Stimulated activated CD4-positive, alpha-beta T cell treated with anti-CD3 and anti-CD28 coated beads, Interleukin-15, amount 100 ng/mL, for 24 hours (primary cell): Measurements from ENCODE around the gene CHPT1.
"Not testable (repeated sequence)": the region's sequence is repeated elsewhere in the genome, so short reads cannot be mapped to it uniquely, and the experiment has no call there.

Source experiments
- DNase-seq: peaks from one replicate; pipeline ENCODE4 v3.0.0-alpha.2; 2020

CHPT1 gene

DNA sequence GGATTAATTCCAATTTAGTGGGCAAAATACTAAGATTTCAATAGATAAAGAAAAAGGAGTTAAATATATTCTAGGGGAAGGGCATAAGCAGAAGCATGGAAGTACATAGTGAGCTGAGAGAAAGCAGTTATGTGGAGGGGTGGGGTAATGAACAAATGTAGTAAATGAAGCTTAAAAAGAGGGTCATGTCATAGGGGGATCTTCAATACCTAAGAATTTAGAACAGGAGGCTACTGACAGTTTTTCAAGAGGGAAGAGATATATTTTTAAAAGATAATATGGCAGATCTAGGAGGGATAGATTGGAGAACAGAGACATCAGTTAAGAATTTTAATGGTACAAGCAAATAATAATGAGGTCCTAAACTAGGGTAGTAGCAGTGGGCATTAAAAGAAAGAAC lies 32.4 kb downstream of the CHPT1 start:
- no peak for DNase-seq

DNA sequence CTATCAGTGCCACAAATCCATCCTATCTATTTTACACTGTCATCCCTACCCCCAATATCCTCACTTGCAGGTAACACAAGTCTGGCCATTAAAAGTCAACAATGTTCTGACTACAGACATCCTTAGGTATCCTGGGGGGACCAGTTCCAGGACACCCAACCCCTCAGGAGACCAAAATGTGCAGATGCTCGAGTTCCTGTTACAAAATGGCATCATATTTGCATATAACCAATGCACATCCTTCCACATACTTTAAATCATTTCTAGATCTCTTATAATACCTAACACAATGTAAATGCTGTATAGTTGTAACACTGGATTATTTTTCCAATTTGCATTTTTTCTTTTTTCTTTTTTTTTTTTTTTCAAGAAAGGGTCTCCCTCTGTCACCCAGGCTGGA lies 34.9 kb downstream of the CHPT1 start:
- no peak for DNase-seq

- no peak for DNase-seq
Measured at GRCh38 chr12:101733166-101733565, 35.7 kb downstream of the CHPT1 start.

DNA sequence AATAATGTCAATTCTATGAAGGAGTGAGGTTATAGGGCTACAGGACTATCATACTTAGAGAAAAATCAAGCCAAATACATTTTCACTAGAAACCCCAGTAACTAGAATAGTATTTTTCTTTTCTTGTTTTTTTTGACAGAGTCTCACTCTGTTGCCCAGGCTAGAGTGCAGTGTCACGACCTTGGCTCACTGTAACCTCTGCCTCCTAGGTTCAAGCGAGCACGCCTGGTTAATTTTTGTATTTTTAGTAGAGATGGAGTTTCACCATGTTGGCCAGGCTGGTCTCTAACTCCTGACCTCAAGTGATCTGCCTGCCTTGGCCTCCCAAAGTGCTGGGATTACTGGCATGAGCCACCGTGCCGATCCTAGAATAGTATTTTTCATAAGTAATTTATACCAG lies 37.0 kb downstream of the CHPT1 start:
- DNase-seq, result not testable (repeated sequence)

DNA sequence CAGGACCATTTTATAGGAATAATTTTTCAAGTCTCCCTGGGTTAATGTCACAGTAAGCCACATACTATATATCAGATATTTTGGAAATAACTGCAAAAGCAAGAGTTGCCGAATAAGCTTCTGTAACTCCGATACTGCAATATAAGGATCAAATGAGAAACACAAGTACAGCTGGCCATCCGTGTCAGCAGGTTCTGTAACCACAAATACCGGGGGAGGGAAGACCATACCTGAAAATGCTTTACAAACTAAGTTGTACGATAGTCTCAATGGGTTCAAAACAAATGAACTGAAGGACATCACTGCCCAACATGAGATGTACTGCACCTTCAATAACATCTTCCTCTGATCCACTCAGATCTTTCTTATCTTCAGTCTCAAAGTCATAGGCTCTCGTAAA lies 40.0 kb downstream of the CHPT1 start:
- no peak for DNase-seq

- no peak for DNase-seq
Measured at GRCh38 chr12:101738920-101739665, 41.7 kb downstream of the CHPT1 start, which contains the start of gene SYCP3. Gene SYCP3 (minus strand): TSS chr12:101739462. CDS start chr12:101737935, 1,527 bp downstream.

DNA sequence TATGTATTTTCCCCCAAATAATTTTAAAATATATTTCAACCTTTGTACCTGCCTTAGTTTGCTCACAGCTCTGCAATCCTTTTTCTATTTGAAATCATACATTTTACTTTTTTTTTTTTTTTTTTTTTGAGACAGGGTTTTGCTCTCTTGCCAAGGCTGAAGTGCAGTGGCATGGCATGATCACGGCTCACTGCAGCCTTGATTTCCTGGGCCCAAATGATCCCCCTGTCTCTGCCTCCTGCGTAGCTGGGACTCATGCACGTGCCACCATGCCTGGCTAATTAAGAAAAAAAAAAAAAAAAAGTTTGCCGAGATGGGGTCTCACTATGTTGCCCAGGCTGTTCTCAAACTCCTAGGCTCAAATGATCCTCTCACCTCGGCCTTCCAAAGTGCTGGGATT lies 43.1 kb downstream of the CHPT1 start:
- no peak for DNase-seq

- DNase-seq, result no peak
Measured at GRCh38 chr12:101740980-101741379, 43.5 kb downstream of the CHPT1 start.

GRCh38 chr12:101743242-101743641 lies 45.8 kb downstream of the CHPT1 start:
- DNase-seq, result no peak

GRCh38 chr12:101743724-101744472 lies 46.5 kb downstream of the CHPT1 start:
- DNase-seq, result no peak

GRCh38 chr12:101745481-101745880 lies 48.0 kb downstream of the CHPT1 start:
- DNase-seq, result no peak

DNA sequence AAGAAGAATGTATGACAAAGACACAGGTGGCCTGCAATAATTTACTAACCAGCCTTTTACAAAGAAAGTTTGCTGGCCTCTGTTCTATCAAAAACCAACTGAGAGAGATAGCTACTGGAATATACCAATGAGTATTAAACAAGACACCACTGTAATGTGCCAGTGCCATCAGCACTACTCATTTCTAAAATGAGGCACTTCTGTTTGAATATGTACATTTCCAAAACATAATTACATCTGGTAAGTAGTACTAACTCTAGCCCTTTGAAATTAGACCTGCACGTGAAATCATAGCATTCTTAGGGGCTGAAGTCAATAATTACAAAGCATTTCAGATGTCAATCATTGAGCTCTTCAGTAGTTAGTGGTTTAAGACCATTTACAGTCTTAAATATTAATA lies 48.8 kb downstream of the CHPT1 start:
- DNase-seq, result no peak

- DNase-seq, result no peak
Measured at GRCh38 chr12:101746661-101747060, 49.2 kb downstream of the CHPT1 start.

DNA sequence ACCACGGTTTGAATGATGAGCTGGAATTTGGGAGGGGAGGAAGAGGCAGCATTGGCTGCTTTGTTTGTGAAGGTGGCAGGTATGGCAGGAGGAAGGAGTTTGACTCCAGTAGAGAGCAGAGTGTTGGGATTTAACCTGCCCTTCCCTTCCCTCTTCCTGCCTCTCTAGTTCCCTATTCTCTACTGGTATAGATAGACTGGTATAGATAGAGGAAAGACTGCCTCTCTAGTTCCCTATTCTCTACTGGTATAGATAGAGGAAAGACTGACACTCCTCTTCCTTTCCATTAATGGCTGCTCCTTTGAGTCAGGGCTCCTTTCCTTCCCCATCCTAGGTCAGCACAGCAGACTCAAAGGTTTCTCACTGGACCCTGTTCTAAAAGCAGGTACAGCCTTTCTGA lies 50.3 kb downstream of the CHPT1 start:
- DNase-seq, result no peak

GRCh38 chr12:101748907-101749306 lies 51.5 kb downstream of the CHPT1 start:
- no peak for DNase-seq

DNA sequence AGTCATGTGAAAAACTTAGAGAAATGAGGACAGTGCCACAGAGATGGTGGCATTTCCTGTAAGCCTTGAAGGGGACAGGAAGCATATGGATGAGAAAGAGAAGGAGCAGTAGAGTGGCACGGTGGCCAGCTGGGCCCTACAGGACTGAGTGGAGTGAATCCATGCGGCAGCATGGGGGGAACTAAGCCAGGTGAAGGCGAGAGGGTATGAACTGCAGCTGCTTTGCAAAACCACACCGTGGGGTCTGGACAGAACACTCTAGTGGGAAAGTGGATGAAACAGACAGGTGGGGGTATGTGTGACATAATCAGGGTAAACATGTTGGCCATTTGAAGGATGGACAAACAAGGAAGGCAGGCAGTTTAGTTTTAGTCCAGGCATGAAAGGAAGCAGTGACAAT lies 52.2 kb downstream of the CHPT1 start:
- no peak for DNase-seq

DNA sequence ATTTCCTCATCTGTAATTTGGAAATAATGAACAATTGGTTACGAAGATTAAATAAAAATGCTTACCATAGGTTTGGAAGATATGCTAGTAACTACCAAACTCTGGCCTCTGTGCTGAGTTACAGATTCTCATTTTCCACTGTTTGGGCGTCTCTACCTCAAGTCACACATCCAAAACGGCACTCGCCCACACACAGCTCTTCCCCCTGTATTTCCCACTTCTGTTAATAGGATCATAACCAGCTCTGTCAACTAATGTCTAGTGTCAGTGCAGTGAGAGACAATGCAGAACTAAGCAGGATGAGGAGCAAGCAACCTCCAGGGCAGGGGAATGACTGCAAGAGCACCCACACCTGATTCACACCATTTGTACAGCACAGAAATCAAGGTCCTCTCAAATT lies 52.7 kb downstream of the CHPT1 start:
- no peak for DNase-seq

GRCh38 chr12:101759396-101760047 lies 62.1 kb downstream of the CHPT1 start:
- no peak for DNase-seq

GRCh38 chr12:101761350-101761749 lies 63.9 kb downstream of the CHPT1 start:
- no peak for DNase-seq

DNA sequence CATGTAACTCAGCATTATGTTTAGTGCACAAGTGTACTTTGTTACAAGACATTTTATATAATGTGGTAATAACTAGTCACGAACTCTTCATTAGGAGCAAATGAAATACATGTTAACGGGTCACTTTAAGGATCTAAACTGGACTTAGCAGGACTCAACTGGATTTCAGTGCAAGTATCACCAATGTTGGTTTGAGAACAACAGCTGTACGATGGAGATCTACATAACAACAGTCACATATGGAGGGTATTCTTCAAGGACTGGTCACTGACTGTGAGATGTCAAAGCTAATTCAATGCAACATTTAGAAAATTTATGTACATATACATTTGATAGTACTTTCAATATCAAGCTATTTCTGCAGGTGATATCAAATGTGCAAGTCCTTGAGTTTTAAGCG lies 64.3 kb downstream of the CHPT1 start:
- no peak for DNase-seq

GRCh38 chr12:101763246-101763931 lies 65.9 kb downstream of the CHPT1 start:
- no peak for DNase-seq

GRCh38 chr12:101764051-101764792 lies 66.8 kb downstream of the CHPT1 start:
- DNase-seq, result no peak

GRCh38 chr12:101767537-101767936 lies 70.1 kb downstream of the CHPT1 start:
- DNase-seq, result no peak
